Activated CD8-positive, alpha-beta T cell treated with anti-CD3 and anti-CD28 coated beads for 36 hours (primary cell): ENCODE data around the gene SDCCAG8. TPM values are rescaled to one million over a fixed set of nuclear protein-coding genes. Genes with fewer than 3 reads are reported as not detected.

ENCODE experiments used
- ATAC-seq: fragments of 200-7000 bp; cut with Tn5 transposase; one replicate; pipeline ENCODE4 v1.10.0; 2021; ENCODE audit warnings: mild to moderate bottlenecking, moderate library complexity
- CTCF ChIA-PET: fragments of 350-600 bp; sonication (Branson Sonifier 250); formaldehyde crosslinking; loops from one replicate; lab custom pipeline; 2021; ENCODE audit warnings: antibody characterized with exemption; lab: Charles Lee
- POLR2A ChIA-PET: fragments of 350-600 bp; sonication (Branson Sonifier 250); formaldehyde crosslinking; loops from one replicate; lab custom pipeline; 2021; ENCODE audit warnings: antibody characterized with exemption; lab: Charles Lee
- DNase-seq: peaks from one replicate; pipeline ENCODE4 v3.0.0-alpha.2; 2020
- H3K27ac Mint-ChIP-seq: one replicate; pipeline ENCODE4 v1.8.0; 2021; ENCODE audit warnings: mild to moderate bottlenecking, mixed read lengths
- H3K27me3 Mint-ChIP-seq: one replicate; pipeline ENCODE4 v1.8.0; 2021; ENCODE audit warnings: mixed read lengths
- H3K36me3 Mint-ChIP-seq: one replicate; pipeline ENCODE4 v1.8.0; 2021; ENCODE audit warnings: low read depth, mixed read lengths
- H3K4me1 Mint-ChIP-seq: one replicate; pipeline ENCODE4 v1.8.0; 2021; ENCODE audit warnings: low read depth, mixed read lengths
- H3K4me3 Mint-ChIP-seq: one replicate; pipeline ENCODE4 v1.8.0; 2021; ENCODE audit warnings: mild to moderate bottlenecking, moderate library complexity, mixed read lengths
- H3K9me3 Mint-ChIP-seq: one replicate; pipeline ENCODE4 v1.8.0; 2021; ENCODE audit warnings: mixed read lengths
- CTCF ChIP-seq: fragments of 200-600 bp; IDR thresholded peaks from one replicate; pipeline ENCODE4 v1.8.0; 2022; ENCODE audit warnings: antibody characterized with exemption, mild to moderate bottlenecking
- intact Hi-C: fragments of 100-400 bp; cut with micrococcal nuclease; formaldehyde crosslinking; loops from one replicate; pipeline ENCODE4 v1.10.0; 2022
- total RNA-seq, 2 experiments: library from RNA; stranded (reverse); gene quantifications; one replicate each; pipeline ENCODE4 v1.2.3, GENCODE V29; 2021

Gene SDCCAG8
- total RNA-seq, 2 experiments from 2014 or later = 22.4 to 22.6 TPM

GRCh38 chr1:243507672-243508302 is 251.9 kb downstream of the SDCCAG8 start:
- no peak for TF ChIP-seq CTCF
- no peaks in the 10 kb centered on the region for H3K27me3 Mint-ChIP-seq
- POLR2A ChIA-PET = no interaction called here
- H3K36me3 Mint-ChIP-seq = peaks cover 22% of the 10 kb centered on the region
- DNase-seq (no peak), ATAC-seq (no peak)
- peaks cover 26% of the 10 kb centered on the region for H3K4me1 Mint-ChIP-seq
- H3K27ac Mint-ChIP-seq = no peak overlapping the region
- H3K9me3 Mint-ChIP-seq = no peaks in the 10 kb centered on the region
- no peak overlapping the region for H3K4me3 Mint-ChIP-seq
- intact Hi-C loops = no loop called here
- CTCF ChIA-PET = interaction anchor here (1.1 to 1.2 kb wide), 3 partner anchors 15 to 165 kb away, joined by 3 read pairs; no protein-coding TSS in a partner anchor

- H3K27ac Mint-ChIP-seq = peak overlapping the region; percentile 13
- ATAC-seq (peak; percentile 93), DNase-seq (peak; percentile 58)
- H3K4me3 Mint-ChIP-seq = no peak overlapping the region
- peaks cover 22% of the 10 kb centered on the region for H3K36me3 Mint-ChIP-seq
- ChIA-PET CTCF (interaction anchor here (1.2 kb wide), 1 partner anchor 92 kb away, joined by 3 read pairs; no protein-coding TSS in a partner anchor), POLR2A (no interaction called here)
- no peaks in the 10 kb centered on the region for H3K9me3 Mint-ChIP-seq
- TF ChIP-seq CTCF = no peak
- no peaks in the 10 kb centered on the region for H3K27me3 Mint-ChIP-seq
- intact Hi-C loops = no loop called here
- H3K4me1 Mint-ChIP-seq = peaks cover 26% of the 10 kb centered on the region
Observed at GRCh38 chr1:243508303-243508713, 252.5 kb downstream of the SDCCAG8 start.

DNA sequence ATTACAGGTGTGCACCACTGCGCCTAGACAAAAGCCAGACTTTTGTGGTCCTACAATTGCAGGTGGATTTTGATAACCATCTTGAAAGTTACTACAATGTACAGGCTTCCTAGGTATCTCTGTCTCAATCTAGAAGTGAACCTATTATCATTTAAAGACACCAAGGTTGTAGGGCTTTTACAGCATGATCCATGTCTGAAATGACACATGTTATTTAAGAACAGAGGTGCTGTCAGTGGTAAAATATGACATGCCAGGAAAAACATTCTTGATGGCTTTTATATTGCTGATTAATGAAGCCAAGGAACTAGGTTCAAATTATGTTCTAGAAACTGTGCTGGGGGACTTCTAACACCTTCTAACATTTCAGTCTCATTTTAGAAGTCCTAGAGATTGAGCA is 253.1 kb downstream of the SDCCAG8 start:
- POLR2A ChIA-PET = no interaction called here
- Mint-ChIP-seq H3K27ac (no peak overlapping the region), H3K4me1 (peaks cover 29% of the 10 kb centered on the region), H3K4me3 (no peak overlapping the region), H3K36me3 (peaks cover 20% of the 10 kb centered on the region), H3K27me3 (no peaks in the 10 kb centered on the region), H3K9me3 (no peaks in the 10 kb centered on the region)
- TF ChIP-seq CTCF = no peak
- intact Hi-C loops = no loop called here
- CTCF ChIA-PET = interaction anchor here (1.2 kb wide), 1 partner anchor 91 kb away, joined by 3 read pairs; no protein-coding TSS in a partner anchor
- no peak for ATAC-seq
- DNase-seq = no peak

GRCh38 chr1:243510928-243511327 is 255.1 kb downstream of the SDCCAG8 start:
- no peak for ATAC-seq
- ChIA-PET POLR2A (no interaction called here), CTCF (interaction anchor here (1.6 kb wide), 1 partner anchor 167 kb away, joined by 3 read pairs; no protein-coding TSS in a partner anchor)
- H3K27me3 Mint-ChIP-seq = no peaks in the 10 kb centered on the region
- no peak overlapping the region for H3K4me3 Mint-ChIP-seq
- H3K27ac Mint-ChIP-seq = no peak overlapping the region
- no peaks in the 10 kb centered on the region for H3K9me3 Mint-ChIP-seq
- intact Hi-C loops = no loop called here
- no peak for TF ChIP-seq CTCF
- DNase-seq = no peak
- peaks cover 14% of the 10 kb centered on the region for H3K36me3 Mint-ChIP-seq
- H3K4me1 Mint-ChIP-seq = peaks cover 38% of the 10 kb centered on the region

GRCh38 chr1:243513726-243514491 is 258.1 kb downstream of the SDCCAG8 start:
- peaks cover 24% of the 10 kb centered on the region for H3K36me3 Mint-ChIP-seq
- no peaks in the 10 kb centered on the region for H3K27me3 Mint-ChIP-seq
- ATAC-seq = peak; percentile 51
- DNase-seq = no peak
- TF ChIP-seq CTCF = no peak
- CTCF ChIA-PET = no interaction called here
- H3K9me3 Mint-ChIP-seq = peaks cover 4% of the 10 kb centered on the region
- H3K4me1 Mint-ChIP-seq = peaks cover 19% of the 10 kb centered on the region
- no peak overlapping the region for H3K4me3 Mint-ChIP-seq
- POLR2A ChIA-PET = no interaction called here
- peak overlapping the region; percentile 27 for H3K27ac Mint-ChIP-seq
- intact Hi-C loops = no loop called here
